Endothelial cell (in vitro differentiated cells): ENCODE results near the gene MIER1. TPM values are rescaled to one million over a fixed set of nuclear protein-coding genes. Genes with fewer than 3 reads are reported as not detected.

Source experiments
- DNase-seq: peaks from one replicate; pipeline ENCODE4 v3.0.0; 2021; ENCODE audit warnings: low spot score
- H3K27ac Mint-ChIP-seq: one replicate; pipeline ENCODE4 v1.8.0; 2021; ENCODE audit warnings: mixed read lengths, inconsistent platforms; ENCODE audit not compliant: unreplicated experiment
- H3K27me3 Mint-ChIP-seq: one replicate; pipeline ENCODE4 v1.8.0; 2021; ENCODE audit warnings: mild to moderate bottlenecking, moderate library complexity, mixed read lengths, inconsistent platforms; ENCODE audit not compliant: unreplicated experiment
- H3K36me3 Mint-ChIP-seq: one replicate; pipeline ENCODE4 v1.8.0; 2021; ENCODE audit warnings: mild to moderate bottlenecking, low read depth, mixed read lengths, inconsistent platforms; ENCODE audit not compliant: unreplicated experiment
- H3K4me1 Mint-ChIP-seq: one replicate; pipeline ENCODE4 v1.8.0; 2021; ENCODE audit warnings: mild to moderate bottlenecking, mixed read lengths, inconsistent platforms; ENCODE audit not compliant: unreplicated experiment
- H3K4me3 Mint-ChIP-seq: one replicate; pipeline ENCODE4 v1.8.0; 2021; ENCODE audit warnings: mild to moderate bottlenecking, mixed read lengths, inconsistent platforms; ENCODE audit not compliant: unreplicated experiment
- H3K9me3 Mint-ChIP-seq: one replicate; pipeline ENCODE4 v1.8.0; 2021; ENCODE audit warnings: mixed read lengths, inconsistent platforms; ENCODE audit not compliant: unreplicated experiment
- CTCF ChIP-seq: fragments of 200-600 bp; sonication (generic); IDR thresholded peaks from one replicate; pipeline ENCODE4 v1.5.0; 2021; ENCODE audit warnings: antibody characterized with exemption; ENCODE audit not compliant: unreplicated experiment
- total RNA-seq: library from RNA; stranded (reverse); fragmentation: NEBNext Ultra II Directional; extraction: Animal tissue kit (Norgen Biotek cat#: 25700); gene quantifications from one replicate; pipeline ENCODE4 v1.2.1, GENCODE V29; 2021; ENCODE audit not compliant: unreplicated experiment

MIER1 gene
- total RNA-seq, 1 donor from 2014 or later, result 33.2 TPM

GRCh38 chr1:66916320-66916719 is 8.5 kb upstream of the MIER1 start:
- Mint-ChIP-seq H3K27me3 (no peaks in the 10 kb centered on the region), H3K36me3 (peaks cover 17% of the 10 kb centered on the region), H3K9me3 (no peaks in the 10 kb centered on the region), H3K4me1 (peaks cover 4% of the 10 kb centered on the region), H3K4me3 (no peak overlapping the region), H3K27ac (no peak overlapping the region)
- no peak for TF ChIP-seq CTCF
- DNase-seq, result no peak

- DNase-seq, result no peak
- Mint-ChIP-seq H3K27ac (no peak overlapping the region), H3K4me1 (peaks cover 4% of the 10 kb centered on the region), H3K4me3 (no peak overlapping the region), H3K36me3 (peaks cover 15% of the 10 kb centered on the region), H3K27me3 (no peaks in the 10 kb centered on the region), H3K9me3 (no peaks in the 10 kb centered on the region)
- no peak for TF ChIP-seq CTCF
These were observed 7.3 kb upstream of the MIER1 start for GRCh38 chr1:66917476-66917875.

- H3K27ac Mint-ChIP-seq, result no peak overlapping the region
These were observed 5.7 kb upstream of the MIER1 start for GRCh38 chr1:66919063-66919462.

GRCh38 chr1:66919828-66920227 is 5.0 kb upstream of the MIER1 start:
- H3K4me1 Mint-ChIP-seq, result peaks cover 11% of the 10 kb centered on the region
- H3K27ac Mint-ChIP-seq, result no peak overlapping the region
- no peak overlapping the region for H3K4me3 Mint-ChIP-seq

More at GRCh38 chr1:66919063-66919462, 5.7 kb upstream of the MIER1 start:
- peaks cover 14% of the 10 kb centered on the region for H3K36me3 Mint-ChIP-seq
- TF ChIP-seq CTCF, result no peak
- DNase-seq, result no peak
- H3K9me3 Mint-ChIP-seq, result no peaks in the 10 kb centered on the region
- peaks cover 11% of the 10 kb centered on the region for H3K4me1 Mint-ChIP-seq
- H3K27me3 Mint-ChIP-seq, result peaks cover 7% of the 10 kb centered on the region
- no peak overlapping the region for H3K4me3 Mint-ChIP-seq

GRCh38 chr1:66920543-66920942 is 4.2 kb upstream of the MIER1 start:
- H3K27me3 Mint-ChIP-seq, result peaks cover 13% of the 10 kb centered on the region
- TF ChIP-seq CTCF, result no peak
- no peak for DNase-seq
- H3K4me1 Mint-ChIP-seq, result peaks cover 13% of the 10 kb centered on the region
- H3K9me3 Mint-ChIP-seq, result no peaks in the 10 kb centered on the region
- peaks cover 14% of the 10 kb centered on the region for H3K36me3 Mint-ChIP-seq
- no peak overlapping the region for H3K4me3 Mint-ChIP-seq
- no peak overlapping the region for H3K27ac Mint-ChIP-seq

More at GRCh38 chr1:66919828-66920227, 5.0 kb upstream of the MIER1 start:
- peaks cover 9% of the 10 kb centered on the region for H3K27me3 Mint-ChIP-seq
- no peak for DNase-seq
- no peaks in the 10 kb centered on the region for H3K9me3 Mint-ChIP-seq
- peaks cover 14% of the 10 kb centered on the region for H3K36me3 Mint-ChIP-seq
- no peak for TF ChIP-seq CTCF
